HG03354 (cell line): ENCODE measurements around the gene NMT2.

Experiments
- ATAC-seq: cut with Tn5 transposase; IDR thresholded peaks from one replicate; pipeline ENCODE4 v1.9.1; 2021; ENCODE audit warnings: mild to moderate bottlenecking; ENCODE audit not compliant: unreplicated experiment, poor library complexity, severe bottlenecking

Gene NMT2

DNA sequence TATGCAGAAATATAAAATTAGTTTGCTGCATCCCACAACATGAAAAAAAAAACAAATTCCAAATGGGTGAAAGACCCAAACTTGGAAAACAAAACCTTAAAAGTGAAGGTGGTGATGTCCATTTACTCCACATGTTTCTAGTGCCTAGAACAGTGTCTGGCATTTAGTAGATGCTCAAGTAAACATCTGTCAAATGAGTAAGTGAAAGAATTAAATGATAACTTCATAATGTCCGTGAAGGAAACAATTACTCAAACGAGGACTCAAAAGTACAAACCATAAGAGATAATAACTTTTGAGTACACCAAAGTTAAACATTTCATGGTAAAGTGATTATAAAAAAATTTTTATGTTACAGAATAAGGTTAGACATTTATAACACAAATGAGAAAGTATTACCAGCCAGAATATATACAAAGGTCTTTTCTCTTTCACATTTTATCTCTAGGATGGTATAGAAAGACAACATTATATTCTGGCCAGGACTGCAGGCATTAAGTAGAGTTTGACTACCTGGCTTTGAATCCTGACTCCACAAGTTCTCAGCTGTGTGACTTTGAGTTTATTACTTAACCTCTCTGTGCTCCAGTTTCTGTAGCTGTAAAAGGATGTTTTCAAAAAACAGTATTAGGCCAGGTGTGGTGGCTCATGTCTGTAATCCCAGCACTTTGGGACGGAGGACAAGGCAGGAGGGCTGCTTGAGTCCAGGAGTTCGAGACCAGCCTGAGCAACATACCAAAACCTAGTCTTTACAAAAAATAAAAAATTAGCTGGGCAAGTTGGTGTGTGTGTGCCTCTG lies 20.7 kb downstream of the NMT2 start:
- ATAC-seq: no peak

DNA sequence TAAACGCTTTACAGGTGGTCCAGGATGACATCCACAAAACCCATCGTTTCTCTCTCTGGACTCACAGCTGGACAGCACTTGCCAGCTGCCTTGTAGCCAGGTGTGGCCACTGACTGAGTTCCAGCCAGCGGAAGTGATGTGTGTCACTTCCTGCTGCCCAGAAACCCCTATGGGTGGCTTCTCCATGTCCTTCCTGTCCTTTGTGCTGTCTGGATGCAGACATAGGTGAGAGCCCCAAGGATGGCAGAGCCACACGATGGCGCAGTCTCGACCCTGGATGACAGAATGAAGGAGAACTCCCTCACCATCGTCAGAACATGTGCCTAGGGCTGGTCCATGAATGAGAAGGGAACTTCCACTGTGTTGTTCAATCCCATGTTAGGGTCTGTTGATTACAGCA lies 22.1 kb downstream of the NMT2 start:
- ATAC-seq: no peak

DNA sequence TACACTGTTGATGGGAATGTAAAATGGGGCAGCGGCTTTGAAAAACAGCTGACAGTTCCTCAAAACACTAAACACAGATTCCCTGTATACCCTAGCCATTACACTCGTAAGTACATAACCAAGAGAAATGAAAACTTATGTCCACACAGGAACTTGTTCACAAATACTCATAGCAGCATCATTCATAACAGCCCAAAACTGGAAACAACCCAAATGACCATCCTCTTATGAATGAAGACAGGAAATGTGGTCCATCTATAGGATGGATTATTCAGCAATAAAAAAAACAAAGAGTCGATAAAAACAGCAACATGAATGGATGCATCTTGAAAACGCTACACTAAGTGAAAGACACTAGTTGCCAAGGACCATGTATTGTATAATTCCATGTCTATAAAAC lies 23.7 kb downstream of the NMT2 start:
- ATAC-seq: no peak

DNA sequence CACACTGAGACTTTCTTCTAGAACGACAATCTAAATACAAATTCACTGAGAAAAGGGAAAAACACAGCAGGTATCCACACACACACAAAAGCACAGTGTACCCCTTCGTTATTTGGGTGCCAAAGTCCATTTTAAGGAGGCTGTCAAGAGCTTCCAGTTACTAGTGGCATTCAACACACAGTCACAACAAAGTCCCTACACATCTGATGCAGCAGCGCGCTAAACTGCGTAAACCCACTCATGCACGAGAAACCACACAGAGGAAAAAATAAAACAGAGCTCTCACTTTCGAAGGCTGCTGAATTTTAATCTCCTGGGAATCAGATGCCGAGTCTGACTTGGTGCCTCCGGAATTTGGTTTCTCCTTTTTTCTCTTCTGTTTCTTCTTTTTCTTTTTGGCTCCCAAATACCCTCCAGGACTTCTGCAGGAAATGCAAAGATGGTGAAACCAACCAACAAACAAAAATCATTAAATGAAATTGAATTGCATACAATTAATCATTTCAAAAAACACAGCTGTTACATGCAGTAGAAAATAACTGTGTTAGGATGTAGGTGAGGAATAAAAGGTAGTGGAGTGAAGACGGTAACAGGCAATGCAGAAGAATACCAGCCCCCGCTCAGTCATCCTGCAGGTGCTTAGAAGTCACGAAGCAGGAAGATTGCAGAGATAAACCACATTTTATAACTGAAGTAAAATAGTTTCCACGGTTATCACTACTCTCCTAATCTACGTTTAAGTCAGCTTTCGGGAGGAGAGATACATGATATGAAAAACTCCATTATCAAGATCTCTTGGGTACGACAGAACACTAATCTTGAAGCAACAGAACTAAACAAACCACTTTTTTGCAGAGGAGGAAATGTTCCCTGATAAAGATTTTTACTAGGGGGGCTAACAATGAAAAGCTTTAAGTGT lies 27.1 kb downstream of the NMT2 start:
- peak; percentile 94 for ATAC-seq

DNA sequence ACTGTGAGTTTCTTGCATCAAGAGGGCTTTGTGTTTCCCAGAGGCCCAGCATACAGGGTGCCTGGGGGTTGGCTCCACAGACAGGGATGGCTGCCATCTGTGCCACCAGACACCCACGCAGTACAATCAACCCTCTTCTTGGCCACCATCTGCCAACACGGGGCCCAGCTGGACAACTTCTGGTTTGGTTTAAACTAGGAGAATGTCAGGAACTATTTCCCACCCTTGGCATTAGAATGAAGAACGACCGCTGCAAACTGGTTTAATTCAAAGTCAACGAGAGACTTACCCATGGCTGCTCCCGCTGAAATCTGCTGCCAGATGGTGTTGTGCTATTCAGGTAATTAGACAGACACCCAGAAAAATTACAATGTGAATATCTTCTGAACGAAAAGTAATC lies 27.8 kb downstream of the NMT2 start:
- ATAC-seq: no peak

DNA sequence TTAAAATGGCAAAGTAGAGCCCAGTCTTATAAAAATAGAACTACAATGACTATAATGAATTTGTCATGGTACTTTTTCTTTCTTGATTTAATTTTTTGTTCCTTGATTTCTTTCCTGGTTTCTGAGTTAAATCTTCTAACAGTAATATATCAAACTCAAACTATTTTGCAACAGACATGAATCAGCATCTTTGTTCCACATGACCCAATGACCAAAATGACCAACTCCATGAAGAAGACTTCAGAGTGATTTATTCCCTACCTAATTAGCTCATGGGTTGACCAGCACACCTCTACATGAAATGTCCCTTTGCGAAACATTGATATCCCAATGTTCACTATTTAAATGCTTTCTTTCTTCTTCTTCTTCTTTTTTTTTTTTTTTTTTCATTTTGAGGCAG lies 30.9 kb downstream of the NMT2 start:
- ATAC-seq: no peak

DNA sequence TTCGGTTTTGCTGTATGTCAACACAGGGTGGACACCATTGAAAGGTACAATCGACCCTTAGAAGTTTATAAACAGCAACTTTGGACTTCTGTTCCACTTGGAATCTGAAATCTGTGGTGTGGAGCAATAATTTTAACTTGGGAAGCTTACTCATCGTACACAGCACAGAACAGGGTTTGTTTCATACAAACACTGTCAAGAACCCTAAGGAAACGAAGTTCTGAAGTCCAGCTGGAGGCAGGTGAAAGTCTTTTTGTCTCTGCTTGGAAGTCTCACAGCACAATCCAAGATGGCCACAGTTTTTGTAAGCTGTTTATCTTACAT lies 31.5 kb downstream of the NMT2 start:
- ATAC-seq: no peak

DNA sequence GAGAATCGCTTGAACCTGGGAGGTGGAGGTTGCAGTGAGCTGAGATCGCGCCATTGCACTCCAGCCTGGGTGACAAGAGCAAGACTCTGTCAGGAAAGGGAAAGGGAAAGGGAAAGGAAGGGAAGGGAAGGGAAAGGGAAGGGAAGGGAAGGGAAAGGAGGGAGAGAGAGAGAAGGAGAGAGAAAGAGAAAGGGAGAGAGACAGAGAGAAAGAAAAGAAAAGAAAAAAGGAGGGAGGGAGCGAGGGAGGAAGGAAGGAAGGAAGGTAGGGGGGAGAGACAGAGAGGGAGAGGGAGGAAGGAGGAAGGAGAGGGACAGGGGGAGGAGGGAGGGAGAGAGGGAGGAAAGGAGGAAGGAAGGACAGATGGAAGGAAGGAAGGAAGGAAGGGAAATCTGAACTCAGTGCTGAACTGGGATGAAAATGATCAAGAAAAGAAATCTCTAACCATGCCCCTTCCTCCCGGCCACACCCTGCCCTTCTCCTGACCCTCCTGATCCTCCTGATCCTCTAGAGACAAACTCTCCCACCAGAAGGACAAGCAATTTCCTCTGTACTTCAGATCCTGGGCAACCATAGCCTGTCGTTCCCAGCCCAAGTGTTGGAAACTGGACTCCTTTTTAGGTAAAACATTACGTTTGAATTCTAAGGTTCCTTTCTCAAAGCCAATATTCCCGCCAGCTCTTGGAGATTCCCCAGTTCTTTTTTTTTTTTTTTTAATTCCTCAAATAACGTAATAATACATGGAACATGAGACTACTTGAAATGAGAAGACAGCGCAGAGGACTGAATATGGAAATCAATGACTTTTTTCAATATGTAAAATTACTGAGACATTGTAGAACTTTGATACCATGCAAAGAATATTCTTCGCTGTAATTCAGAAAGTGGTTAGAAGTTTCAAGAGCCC lies 32.1 kb downstream of the NMT2 start:
- no peak for ATAC-seq

DNA sequence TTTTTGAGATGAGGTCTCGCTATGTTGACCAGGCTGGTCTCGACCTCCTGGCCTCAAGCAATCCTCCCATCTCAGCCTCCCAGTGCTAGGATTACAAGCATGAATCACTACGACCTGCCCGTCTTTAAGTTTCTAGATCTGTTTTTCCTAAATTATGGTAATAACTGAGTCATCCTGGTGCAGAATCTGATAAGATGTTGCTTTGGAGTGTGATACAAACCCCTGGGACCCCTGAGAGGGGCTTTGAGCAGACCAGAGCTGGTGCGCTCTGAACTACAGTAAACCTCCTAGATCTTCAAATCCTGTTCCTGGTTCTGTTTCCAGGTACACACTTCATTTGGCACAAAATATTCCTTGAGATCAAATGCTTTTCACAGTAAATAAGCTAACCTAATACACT lies 37.2 kb downstream of the NMT2 start:
- ATAC-seq: no peak

DNA sequence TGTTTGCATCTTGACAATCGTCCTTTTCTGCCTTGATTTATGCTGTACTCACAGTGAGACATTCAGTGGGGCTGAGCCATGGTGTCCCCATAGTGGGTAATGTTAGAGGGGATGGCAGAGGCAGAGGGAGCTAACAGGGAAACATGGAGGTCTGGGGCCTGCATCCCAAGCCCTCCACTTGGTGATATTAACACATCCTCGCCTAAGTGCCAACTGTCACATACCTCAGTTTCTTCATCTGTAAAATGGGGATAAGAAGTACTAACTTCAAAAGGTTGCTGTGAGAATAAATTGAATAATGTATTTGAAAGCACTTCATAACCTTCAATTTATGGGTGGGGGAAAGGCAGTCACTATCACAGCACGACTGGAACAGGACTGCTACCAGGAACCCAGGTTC lies 43.6 kb downstream of the NMT2 start:
- no peak for ATAC-seq

DNA sequence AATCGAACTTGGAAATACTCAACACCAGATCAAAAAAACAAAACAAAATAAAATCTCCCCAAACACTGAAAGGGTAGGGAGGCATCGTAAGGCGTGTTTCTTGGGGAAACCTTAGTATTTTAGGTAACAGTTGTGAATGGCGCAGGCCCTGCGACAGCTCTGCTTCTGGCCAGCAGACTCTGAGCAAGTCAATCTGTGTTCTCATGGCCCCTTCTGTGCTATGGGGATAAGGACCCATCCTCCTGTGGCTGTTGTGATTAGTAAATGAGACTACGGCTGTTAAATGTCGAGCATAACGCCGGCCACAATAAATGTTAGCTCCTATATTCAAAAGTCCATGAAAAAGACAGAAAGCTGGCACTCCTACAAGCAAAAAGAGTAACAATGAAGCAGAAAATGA lies 44.3 kb downstream of the NMT2 start:
- no peak for ATAC-seq

DNA sequence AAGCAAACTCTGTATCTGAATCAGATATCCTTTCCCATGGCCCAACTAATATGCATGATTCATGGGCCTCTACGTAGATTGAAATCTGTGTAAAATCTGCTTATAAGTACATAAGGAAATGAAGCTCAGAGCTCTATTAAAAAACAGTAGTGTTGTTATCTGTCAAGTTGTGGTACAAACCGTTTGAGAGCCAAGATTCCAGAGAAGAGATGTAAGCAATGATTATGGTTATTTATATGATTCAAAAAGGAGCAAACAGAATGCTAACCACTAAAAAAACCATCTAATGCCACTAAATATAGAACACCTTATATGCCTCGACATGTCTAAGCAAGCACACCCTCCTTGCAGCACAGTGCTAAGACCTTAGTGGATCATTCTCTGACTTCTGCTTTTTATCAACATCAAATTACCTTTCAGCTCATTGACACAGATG lies 44.7 kb downstream of the NMT2 start:
- ATAC-seq: no peak

DNA sequence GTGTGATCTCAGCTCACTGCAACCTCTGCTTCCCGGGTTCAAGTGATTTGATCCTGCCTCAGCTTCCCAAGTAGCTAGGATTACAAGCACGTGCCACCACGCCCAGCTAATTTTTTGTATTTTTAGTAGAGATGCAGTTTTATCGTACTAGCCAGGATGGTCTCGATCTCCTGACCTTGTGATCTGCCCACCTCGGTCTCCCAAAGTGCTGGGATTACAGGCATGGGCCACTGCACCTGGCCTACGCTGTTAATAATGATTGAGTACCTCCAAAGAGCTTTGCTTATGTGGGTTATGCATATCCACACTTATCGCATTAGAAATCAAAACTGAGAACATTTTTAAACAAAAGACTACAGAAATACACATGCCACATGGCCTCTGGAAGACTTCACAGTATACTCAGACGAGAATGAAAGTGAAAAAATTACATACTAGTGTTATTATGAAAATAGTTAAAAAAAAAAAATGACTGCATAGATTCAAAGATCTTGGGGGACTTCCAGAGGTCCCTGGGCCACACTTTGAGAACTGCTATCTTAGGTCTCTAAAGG lies 45.9 kb downstream of the NMT2 start:
- ATAC-seq: peak; percentile 93

DNA sequence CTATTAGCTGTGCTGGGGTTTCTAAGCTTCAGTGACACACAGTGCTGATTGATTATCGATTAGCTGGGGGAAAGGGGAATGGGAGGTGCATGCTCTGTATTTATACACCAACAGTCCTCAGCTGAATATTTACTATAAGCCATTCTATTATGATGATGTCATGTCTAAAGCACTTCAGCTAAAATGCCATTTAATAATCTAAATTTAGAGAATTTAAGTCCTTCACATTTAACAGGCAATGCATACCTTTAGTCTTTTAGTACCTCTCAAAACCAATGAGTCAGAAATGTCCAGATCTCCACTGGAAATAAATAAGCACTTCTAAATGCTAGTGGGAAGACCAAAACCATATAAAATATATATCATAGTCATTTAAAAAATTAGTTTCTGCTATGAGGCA lies 46.8 kb downstream of the NMT2 start:
- ATAC-seq: no peak

DNA sequence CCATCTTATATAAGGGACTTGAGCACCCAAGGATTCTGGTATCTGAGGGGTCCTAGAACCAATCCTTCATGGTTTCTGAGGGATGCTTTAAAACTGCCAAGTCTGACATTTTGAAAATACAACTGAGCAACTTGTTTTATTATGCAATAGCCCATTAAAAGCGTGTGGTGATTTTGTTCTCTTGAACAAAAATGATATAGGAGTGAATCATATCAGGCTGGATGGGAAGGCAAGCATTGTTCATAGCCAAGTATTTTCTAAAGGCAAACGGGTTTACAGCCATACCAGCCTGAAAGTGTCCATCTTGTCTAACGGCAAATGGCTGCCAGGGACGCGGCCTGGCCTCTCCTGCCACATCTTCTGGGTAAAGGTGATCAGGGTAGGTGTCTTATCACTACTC lies 48.0 kb downstream of the NMT2 start:
- no peak for ATAC-seq

DNA sequence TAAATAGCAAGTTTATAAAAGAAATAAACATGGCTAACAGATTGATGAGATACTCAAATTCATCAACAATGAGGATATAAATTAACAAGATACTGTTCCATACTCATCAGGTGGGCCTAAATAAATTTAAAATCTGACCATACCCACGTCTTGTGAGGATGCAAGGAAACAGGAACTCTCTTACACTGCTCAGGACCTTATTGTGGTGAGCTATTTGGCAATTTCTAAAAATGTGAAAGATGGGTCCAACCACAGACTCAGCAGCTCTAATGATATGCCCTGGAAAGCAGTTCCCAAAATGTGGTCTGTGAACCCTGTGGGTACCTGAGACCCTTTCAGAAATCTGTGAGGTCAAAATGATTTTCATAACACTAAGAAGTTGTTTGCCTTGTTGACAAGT lies 49.9 kb downstream of the NMT2 start:
- no peak for ATAC-seq

DNA sequence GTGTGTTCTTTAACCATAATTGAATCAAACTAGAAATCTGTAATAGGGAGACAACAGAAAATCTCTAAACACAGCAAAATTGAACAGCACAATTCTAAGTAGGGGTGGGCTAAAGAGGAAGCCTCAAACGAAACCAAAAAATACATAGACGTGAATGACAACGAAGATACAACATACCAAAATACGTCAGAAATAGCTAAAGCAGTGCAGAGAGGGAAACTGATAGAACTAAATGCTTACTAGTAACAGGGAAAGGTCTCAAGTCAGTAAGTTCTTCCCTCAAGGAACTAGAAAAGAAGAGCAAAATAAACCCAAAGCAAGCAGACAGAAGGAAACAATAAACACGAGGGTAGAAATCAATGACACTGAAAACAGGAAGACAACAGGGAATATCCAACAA lies 52.3 kb downstream of the NMT2 start:
- ATAC-seq: no peak

DNA sequence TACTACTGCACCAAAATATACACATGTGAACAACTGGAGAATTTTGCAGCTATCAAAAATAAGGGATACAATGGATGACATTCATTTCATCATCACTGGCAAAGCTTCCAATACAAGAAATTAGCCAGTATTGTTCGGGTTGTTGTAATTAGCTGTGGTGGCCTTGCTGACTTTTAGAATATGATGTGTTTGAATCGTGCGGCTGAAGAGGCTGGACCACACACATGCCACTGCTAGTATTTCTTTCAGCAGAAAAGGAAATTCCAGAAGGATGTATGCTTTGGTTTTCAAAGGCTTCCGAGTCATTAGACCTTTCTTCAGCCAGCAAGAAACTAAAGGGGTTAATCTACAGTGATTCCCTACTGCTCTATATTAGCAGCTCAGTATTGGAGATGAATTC lies 54.7 kb downstream of the NMT2 start:
- no peak for ATAC-seq

DNA sequence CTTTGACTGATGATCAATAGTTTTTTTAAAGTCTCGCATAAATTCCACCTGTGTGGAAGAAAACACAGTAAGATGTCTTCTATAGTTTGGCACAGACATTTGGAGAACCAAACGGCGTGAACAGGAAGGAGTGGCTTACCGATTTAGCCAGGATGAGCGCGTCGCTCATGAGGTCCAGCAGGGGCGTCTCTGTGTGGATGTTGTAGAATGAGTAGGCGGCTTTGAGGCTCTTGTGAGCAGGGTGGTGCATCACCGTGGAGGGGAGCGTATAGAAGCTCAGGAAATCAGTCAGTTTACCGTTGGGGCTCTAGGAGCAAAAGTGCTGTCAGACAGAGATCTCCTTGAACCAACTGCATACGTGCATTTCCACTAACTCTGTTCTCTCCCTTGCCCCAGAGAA lies 55.8 kb downstream of the NMT2 start:
- no peak for ATAC-seq
